ENCODE measurements around the gene HOXB5.

HOXB5 gene

DNA sequence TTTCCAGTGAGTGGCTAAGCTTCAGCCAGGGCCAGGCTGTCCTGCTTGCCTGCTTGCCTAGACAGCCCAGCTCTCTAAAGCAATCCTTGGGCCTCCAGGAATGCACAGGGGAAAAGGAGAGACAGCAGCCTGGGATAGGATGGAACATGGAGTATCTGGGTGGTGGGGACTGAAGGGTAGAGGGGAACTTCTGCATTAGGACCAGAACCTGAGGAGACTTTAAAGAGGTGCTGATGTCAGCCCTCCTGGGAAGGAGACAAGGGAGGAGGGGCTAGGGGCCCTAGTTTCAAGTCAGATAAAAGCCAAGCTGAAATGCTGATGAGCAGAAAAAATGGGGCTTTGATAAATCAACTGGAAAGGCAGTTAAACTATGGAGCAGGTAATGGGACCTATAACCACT lies 15.5 kb upstream of the HOXB5 start:
- H2BK12ac ChIP-seq (ENCODE audit: low read length) = no peak overlapping the region
- H3K36me3 ChIP-seq (ENCODE audit: control insufficient read depth in 1 of 2, insufficient read depth in 2 of 2, low read length in 2 of 2) = no peaks in the 10 kb centered on the region
- H2AK5ac ChIP-seq (ENCODE audit: low read length) = no peak overlapping the region
- no peak overlapping the region for H4K12ac ChIP-seq (ENCODE audit: low read depth, low read length)
- DNase-seq = peak in 1 of 2 donors; percentile 5
- peaks cover 2% of the 10 kb centered on the region for H3K9me3 ChIP-seq (ENCODE audit: insufficient read depth, low read depth, low read length)
- H3K79me1 ChIP-seq (ENCODE audit: low read length) = peaks cover 17% of the 10 kb centered on the region
- no peak overlapping the region for H4K8ac ChIP-seq (ENCODE audit: low read depth, low read length)
- H3K27me3 ChIP-seq (ENCODE audit: insufficient read depth, low read length) = peaks cover 34% of the 10 kb centered on the region
- no peak overlapping the region for H3K23ac ChIP-seq (ENCODE audit: low read length)
- no peak overlapping the region for H3K18ac ChIP-seq (ENCODE audit: low read length)
- H3K79me2 ChIP-seq (ENCODE audit: control insufficient read depth, insufficient read depth, low read length, poor library complexity) = peaks cover 5% of the 10 kb centered on the region
- no peak overlapping the region for H4K91ac ChIP-seq (ENCODE audit: low read depth, low read length)
- H3K4ac ChIP-seq (ENCODE audit: low read depth, low read length) = no peak overlapping the region
- no peak overlapping the region for H3K9ac ChIP-seq (ENCODE audit: low read length)
- H2AFZ ChIP-seq (ENCODE audit: insufficient read depth, low read length, poor library complexity) = no peak overlapping the region
- no peak overlapping the region for H3K4me2 ChIP-seq (ENCODE audit: low read length)
- H2BK120ac ChIP-seq (ENCODE audit: insufficient read depth, low read length, poor library complexity) = no peak overlapping the region
- no peak overlapping the region for H3K27ac ChIP-seq (ENCODE audit: low read depth, low read length)
- peaks cover 10 to 12% of the 10 kb centered on the region in 2 experiments for H3K4me1 ChIP-seq (ENCODE audit: control insufficient read depth in 1 of 2, insufficient read depth in 2 of 2, low read length in 2 of 2)
- no peak overlapping the region for H3K4me3 ChIP-seq (ENCODE audit: low read depth, low read length)
- no peak overlapping the region for H3K14ac ChIP-seq (ENCODE audit: low read length)
- no peak overlapping the region for H2BK5ac ChIP-seq (ENCODE audit: low read depth, low read length, poor library complexity)

GRCh38 chr17:48608494-48608834 lies 14.9 kb upstream of the HOXB5 start:
- Histone ChIP-seq H4K8ac (ENCODE audit: low read depth, low read length) (no peak overlapping the region), H2AFZ (ENCODE audit: insufficient read depth, low read length, poor library complexity) (no peak overlapping the region), H3K36me3 (ENCODE audit: control insufficient read depth in 1 of 2, insufficient read depth in 2 of 2, low read length in 2 of 2) (no peaks in the 10 kb centered on the region), H3K79me2 (ENCODE audit: control insufficient read depth, insufficient read depth, low read length, poor library complexity) (peaks cover 5% of the 10 kb centered on the region), H2AK5ac (ENCODE audit: low read length) (no peak overlapping the region), H2BK5ac (ENCODE audit: low read depth, low read length, poor library complexity) (no peak overlapping the region), H3K18ac (ENCODE audit: low read length) (no peak overlapping the region), H2BK120ac (ENCODE audit: insufficient read depth, low read length, poor library complexity) (no peak overlapping the region), H3K9me3 (ENCODE audit: insufficient read depth, low read depth, low read length) (peaks cover 2% of the 10 kb centered on the region), H3K27ac (ENCODE audit: low read depth, low read length) (no peak overlapping the region), H3K9ac (ENCODE audit: low read length) (no peak overlapping the region), H3K23ac (ENCODE audit: low read length) (no peak overlapping the region), H4K12ac (ENCODE audit: low read depth, low read length) (no peak overlapping the region), H3K27me3 (ENCODE audit: insufficient read depth, low read length) (peaks cover 36% of the 10 kb centered on the region), H3K14ac (ENCODE audit: low read length) (no peak overlapping the region), H2BK12ac (ENCODE audit: low read length) (no peak overlapping the region), H4K91ac (ENCODE audit: low read depth, low read length) (no peak overlapping the region), H3K4me3 (ENCODE audit: low read depth, low read length) (no peak overlapping the region), H3K4ac (ENCODE audit: low read depth, low read length) (no peak overlapping the region), H3K79me1 (ENCODE audit: low read length) (peaks cover 17% of the 10 kb centered on the region), H3K4me2 (ENCODE audit: low read length) (no peak overlapping the region), H3K4me1 (ENCODE audit: control insufficient read depth in 1 of 2, insufficient read depth in 2 of 2, low read length in 2 of 2) (peaks cover 14 to 15% of the 10 kb centered on the region in 2 experiments)
- WGBS (ENCODE audit: extremely low coverage, insufficient coverage, insufficient read length) = no CpG with 5 or more reads among the region's 1 CpG
- no peak for DNase-seq

GRCh38 chr17:48606892-48607614 lies 13.5 kb upstream of the HOXB5 start:
- Histone ChIP-seq H3K4me1 (ENCODE audit: control insufficient read depth in 1 of 2, insufficient read depth in 2 of 2, low read length in 2 of 2) (peaks cover 13 to 16% of the 10 kb centered on the region in 2 experiments), H2BK12ac (ENCODE audit: low read length) (no peak overlapping the region), H4K12ac (ENCODE audit: low read depth, low read length) (no peak overlapping the region), H2BK120ac (ENCODE audit: insufficient read depth, low read length, poor library complexity) (no peak overlapping the region), H3K4me3 (ENCODE audit: low read depth, low read length) (no peak overlapping the region), H2AFZ (ENCODE audit: insufficient read depth, low read length, poor library complexity) (no peak overlapping the region), H3K79me2 (ENCODE audit: control insufficient read depth, insufficient read depth, low read length, poor library complexity) (peaks cover 5% of the 10 kb centered on the region), H2AK5ac (ENCODE audit: low read length) (no peak overlapping the region), H3K36me3 (ENCODE audit: control insufficient read depth in 1 of 2, insufficient read depth in 2 of 2, low read length in 2 of 2) (no peaks in the 10 kb centered on the region), H3K14ac (ENCODE audit: low read length) (no peak overlapping the region), H3K18ac (ENCODE audit: low read length) (no peak overlapping the region), H3K79me1 (ENCODE audit: low read length) (peaks cover 17% of the 10 kb centered on the region), H3K9me3 (ENCODE audit: insufficient read depth, low read depth, low read length) (peaks cover 2% of the 10 kb centered on the region), H3K27ac (ENCODE audit: low read depth, low read length) (no peak overlapping the region), H3K4ac (ENCODE audit: low read depth, low read length) (no peak overlapping the region), H3K4me2 (ENCODE audit: low read length) (no peak overlapping the region), H3K23ac (ENCODE audit: low read length) (no peak overlapping the region), H3K27me3 (ENCODE audit: insufficient read depth, low read length) (peaks cover 37% of the 10 kb centered on the region), H3K9ac (ENCODE audit: low read length) (no peak overlapping the region), H2BK5ac (ENCODE audit: low read depth, low read length, poor library complexity) (no peak overlapping the region), H4K8ac (ENCODE audit: low read depth, low read length) (no peak overlapping the region), H4K91ac (ENCODE audit: low read depth, low read length) (no peak overlapping the region)
- DNase-seq = no peak
- WGBS (ENCODE audit: extremely low coverage, insufficient coverage, insufficient read length) = no CpG with 5 or more reads among the region's 9 CpGs

DNA sequence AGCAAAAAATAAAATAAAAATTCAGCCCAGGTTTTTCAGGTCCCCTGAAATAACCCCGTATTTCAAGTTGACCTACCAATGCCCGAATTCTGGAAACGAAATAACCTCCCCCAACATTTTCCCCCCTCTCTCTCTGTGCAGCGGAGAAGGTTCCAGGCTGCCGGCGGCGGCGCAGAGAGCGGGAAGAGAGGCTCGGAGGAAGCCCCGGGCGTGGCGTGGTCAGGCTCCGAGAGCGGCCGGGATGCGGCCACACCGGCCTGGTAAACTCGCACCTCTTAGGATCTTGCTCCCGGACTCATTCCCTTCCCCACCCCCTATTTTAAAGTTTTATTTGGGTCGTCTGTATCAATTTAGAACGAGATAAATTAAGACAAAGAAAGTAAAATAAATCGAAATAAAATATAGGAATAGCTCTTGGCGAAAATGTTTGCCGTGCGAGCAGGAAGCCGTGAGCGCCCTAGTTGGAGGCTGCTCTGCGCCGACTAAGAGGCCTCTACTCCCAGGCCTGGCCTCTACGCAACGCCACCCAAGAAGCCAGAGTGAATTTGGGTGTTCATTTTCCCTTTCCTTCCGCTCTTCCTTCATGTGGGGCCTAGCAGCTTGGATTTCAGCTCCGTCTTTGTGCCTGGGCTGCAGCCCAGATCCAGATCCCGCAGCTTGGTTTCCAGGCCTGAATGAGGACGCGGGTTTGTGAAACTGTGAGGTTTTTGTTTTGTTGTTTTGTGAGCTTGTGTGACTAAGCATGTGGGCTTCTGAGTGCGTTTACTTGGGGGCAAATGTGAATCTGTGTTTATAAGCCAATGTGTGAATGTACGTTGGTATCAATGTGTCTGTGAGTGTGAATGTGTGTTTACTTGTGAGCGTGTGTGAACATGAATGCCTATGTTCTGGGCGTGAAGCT lies 12.7 kb upstream of the HOXB5 start:
- H3K36me3 ChIP-seq (ENCODE audit: control insufficient read depth in 1 of 2, insufficient read depth in 2 of 2, low read length in 2 of 2) = no peaks in the 10 kb centered on the region
- H4K91ac ChIP-seq (ENCODE audit: low read depth, low read length) = no peak overlapping the region
- H2AFZ ChIP-seq (ENCODE audit: insufficient read depth, low read length, poor library complexity) = no peak overlapping the region
- peaks cover 2% of the 10 kb centered on the region for H3K9me3 ChIP-seq (ENCODE audit: insufficient read depth, low read depth, low read length)
- H3K4me2 ChIP-seq (ENCODE audit: low read length) = no peak overlapping the region
- no peak overlapping the region for H3K9ac ChIP-seq (ENCODE audit: low read length)
- H3K4me1 ChIP-seq (ENCODE audit: control insufficient read depth in 1 of 2, insufficient read depth in 2 of 2, low read length in 2 of 2) = peaks cover 14 to 19% of the 10 kb centered on the region in 2 experiments
- no peak overlapping the region for H3K14ac ChIP-seq (ENCODE audit: low read length)
- no peak for DNase-seq
- no peak overlapping the region for H3K23ac ChIP-seq (ENCODE audit: low read length)
- H3K27ac ChIP-seq (ENCODE audit: low read depth, low read length) = no peak overlapping the region
- no peak overlapping the region for H2BK120ac ChIP-seq (ENCODE audit: insufficient read depth, low read length, poor library complexity)
- no peak overlapping the region for H2AK5ac ChIP-seq (ENCODE audit: low read length)
- H3K27me3 ChIP-seq (ENCODE audit: insufficient read depth, low read length) = peaks cover 42% of the 10 kb centered on the region
- no peak overlapping the region for H3K4ac ChIP-seq (ENCODE audit: low read depth, low read length)
- H3K79me1 ChIP-seq (ENCODE audit: low read length) = peaks cover 13% of the 10 kb centered on the region
- H2BK5ac ChIP-seq (ENCODE audit: low read depth, low read length, poor library complexity) = no peak overlapping the region
- WGBS (ENCODE audit: extremely low coverage, insufficient coverage, insufficient read length) = no CpG with 5 or more reads among the region's 41 CpGs
- H3K79me2 ChIP-seq (ENCODE audit: control insufficient read depth, insufficient read depth, low read length, poor library complexity) = peaks cover 5% of the 10 kb centered on the region
- no peak overlapping the region for H4K8ac ChIP-seq (ENCODE audit: low read depth, low read length)
- no peak overlapping the region for H3K18ac ChIP-seq (ENCODE audit: low read length)
- no peak overlapping the region for H4K12ac ChIP-seq (ENCODE audit: low read depth, low read length)
- peak overlapping the region; percentile 39 for H3K4me3 ChIP-seq (ENCODE audit: low read depth, low read length)
- peak overlapping the region; percentile 16 for H2BK12ac ChIP-seq (ENCODE audit: low read length)

Data from trophoblast cell (in vitro differentiated cells and primary cell).